ENCODE data around the gene RECK.

- TF ChIP-seq CTCF (conservative IDR thresholded peaks at IDR 0.05; ENCODE audit: low read depth in 2 of 2) (no peak), EZH2phosphoT487 (IDR thresholded peaks at IDR 0.05; ENCODE audit: unreplicated experiment) (no peak), JUNB (IDR thresholded peaks at IDR 0.05; ENCODE audit: unreplicated experiment) (no peak), EZH2 (IDR thresholded peaks at IDR 0.05; ENCODE audit: low read depth, unreplicated experiment) (no peak), REST (IDR thresholded peaks at IDR 0.05; ENCODE audit: unreplicated experiment) (no peak), POLR2AphosphoS5 (IDR thresholded peaks at IDR 0.05; ENCODE audit: low read depth) (no peak), CREB1 (CRISPR knock-in tag; IDR thresholded peaks at IDR 0.05; ENCODE audit: low read depth) (no peak), ZNF331 (CRISPR knock-in tag; IDR thresholded peaks at IDR 0.05; ENCODE audit: low read depth) (no peak)
Measured at GRCh38 chr9:36036253-36036779, 397 bp upstream of the RECK start.
